ENCODE measurements around the gene TRRAP.

DNA sequence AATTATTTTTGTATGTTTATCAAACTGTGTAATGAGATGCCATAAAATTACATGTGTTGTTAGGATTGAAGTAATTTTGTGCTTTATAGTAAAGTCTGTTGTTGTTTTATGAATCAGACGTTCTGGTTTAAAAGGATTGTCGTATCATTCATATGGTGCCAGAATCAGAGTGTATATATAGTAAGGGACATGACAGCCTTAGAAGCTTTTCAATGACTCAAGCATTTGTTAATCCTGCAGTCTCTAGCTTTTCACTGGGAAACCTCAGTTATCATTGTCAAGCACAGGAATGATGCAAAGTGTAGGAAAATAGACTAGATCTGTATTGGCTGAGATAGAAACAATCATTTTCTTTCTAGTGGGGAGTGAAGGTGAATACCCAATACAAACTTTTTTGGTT, 57.5 kb downstream of the TRRAP start:
- TF ChIP-seq EZH2 (IDR thresholded peaks at IDR 0.05; ENCODE audit: low read depth, unreplicated experiment) (no peak), POLR2AphosphoS5 (IDR thresholded peaks at IDR 0.05; ENCODE audit: low read depth) (no peak)

All from GM23338 (cell line).